Measurements from ENCODE around the gene GPRC5D.

GPRC5D gene

GRCh38 chr12:12938541-12938940 is 13.4 kb downstream of the GPRC5D start:
- H2BK12ac ChIP-seq (ENCODE audit: low read length in 2 of 2), result no peak overlapping the region

GRCh38 chr12:12936983-12937491 is 14.9 kb downstream of the GPRC5D start:
- Histone ChIP-seq H3K9me3 (ENCODE audit: control insufficient read depth, low read length) (no peaks in the 10 kb centered on the region), H3K27me3 (ENCODE audit: control insufficient read depth in 1 of 2, insufficient read depth in 1 of 2, low read length in 2 of 2) (no peaks in the 10 kb centered on the region), H3K4ac (ENCODE audit: low read depth in 1 of 2, low read length in 2 of 2) (no peak overlapping the region), H3K18ac (ENCODE audit: low read depth in 1 of 2, low read length in 2 of 2) (no peak overlapping the region), H3K14ac (ENCODE audit: low read length in 2 of 2) (no peak overlapping the region), H3K23ac (ENCODE audit: low read length in 2 of 2) (no peak overlapping the region), H2BK15ac (ENCODE audit: low read depth, poor library complexity, severe bottlenecking) (no peak overlapping the region), H3K4me1 (ENCODE audit: control insufficient read depth, insufficient read depth, low read depth, low read length) (no peaks in the 10 kb centered on the region), H3K4me2 (ENCODE audit: low read length, poor library complexity, severe bottlenecking) (no peak overlapping the region), H4K8ac (ENCODE audit: low read length) (no peak overlapping the region), H2BK12ac (ENCODE audit: low read length in 2 of 2) (no peak overlapping the region), H2BK5ac (ENCODE audit: low read depth, low read length, poor library complexity, severe bottlenecking) (no peak overlapping the region), H3K4me3 (ENCODE audit: insufficient read depth in 1 of 2, low read depth in 1 of 2, low read length in 2 of 2) (no peak overlapping the region), H3K9ac (ENCODE audit: low read length) (no peak overlapping the region), H3K79me1 (replicated peaks; ENCODE audit: low read length, poor library complexity, severe bottlenecking) (no peaks in the 10 kb centered on the region), H2AFZ (ENCODE audit: low read depth, low read length) (no peak overlapping the region), H3K36me3 (ENCODE audit: control insufficient read depth in 1 of 2, insufficient read depth in 2 of 2, low read depth in 1 of 2, low read length in 2 of 2) (no peaks in the 10 kb centered on the region), H2BK120ac (ENCODE audit: low read depth, low read length) (no peak overlapping the region), H3K27ac (ENCODE audit: low read length, poor library complexity, severe bottlenecking) (no peak overlapping the region), H4K91ac (ENCODE audit: low read length) (no peak overlapping the region), H2AK5ac (ENCODE audit: low read length, severe bottlenecking) (no peak overlapping the region)
- DNase-seq, result no peak
- WGBS, result 97% methylated on average over 11 of the region's 11 CpGs

More at GRCh38 chr12:12938541-12938940, 13.4 kb downstream of the GPRC5D start:
- Histone ChIP-seq H2BK5ac (ENCODE audit: low read depth, low read length, poor library complexity, severe bottlenecking) (no peak overlapping the region), H2BK15ac (ENCODE audit: low read depth, poor library complexity, severe bottlenecking) (no peak overlapping the region), H2AFZ (ENCODE audit: low read depth, low read length) (no peak overlapping the region), H3K27me3 (ENCODE audit: control insufficient read depth in 1 of 2, insufficient read depth in 1 of 2, low read length in 2 of 2) (no peaks in the 10 kb centered on the region), H2AK5ac (ENCODE audit: low read length, severe bottlenecking) (no peak overlapping the region), H4K91ac (ENCODE audit: low read length) (no peak overlapping the region), H3K23ac (ENCODE audit: low read length in 2 of 2) (no peak overlapping the region), H3K18ac (ENCODE audit: low read depth in 1 of 2, low read length in 2 of 2) (no peak overlapping the region), H3K4ac (ENCODE audit: low read depth in 1 of 2, low read length in 2 of 2) (no peak overlapping the region), H3K4me2 (ENCODE audit: low read length, poor library complexity, severe bottlenecking) (no peak overlapping the region), H4K8ac (ENCODE audit: low read length) (no peak overlapping the region), H3K9me3 (ENCODE audit: control insufficient read depth, low read length) (no peaks in the 10 kb centered on the region), H3K9ac (ENCODE audit: low read length) (no peak overlapping the region), H3K79me1 (replicated peaks; ENCODE audit: low read length, poor library complexity, severe bottlenecking) (no peaks in the 10 kb centered on the region), H3K36me3 (ENCODE audit: control insufficient read depth in 1 of 2, insufficient read depth in 2 of 2, low read depth in 1 of 2, low read length in 2 of 2) (no peaks in the 10 kb centered on the region), H3K4me1 (ENCODE audit: control insufficient read depth, insufficient read depth, low read depth, low read length) (no peaks in the 10 kb centered on the region), H3K4me3 (ENCODE audit: insufficient read depth in 1 of 2, low read depth in 1 of 2, low read length in 2 of 2) (no peak overlapping the region), H2BK120ac (ENCODE audit: low read depth, low read length) (no peak overlapping the region), H3K14ac (ENCODE audit: low read length in 2 of 2) (no peak overlapping the region), H3K27ac (ENCODE audit: low read length, poor library complexity, severe bottlenecking) (no peak overlapping the region)
- DNase-seq, result no peak
- 76% methylated on average over 5 of the region's 5 CpGs for WGBS

DNA sequence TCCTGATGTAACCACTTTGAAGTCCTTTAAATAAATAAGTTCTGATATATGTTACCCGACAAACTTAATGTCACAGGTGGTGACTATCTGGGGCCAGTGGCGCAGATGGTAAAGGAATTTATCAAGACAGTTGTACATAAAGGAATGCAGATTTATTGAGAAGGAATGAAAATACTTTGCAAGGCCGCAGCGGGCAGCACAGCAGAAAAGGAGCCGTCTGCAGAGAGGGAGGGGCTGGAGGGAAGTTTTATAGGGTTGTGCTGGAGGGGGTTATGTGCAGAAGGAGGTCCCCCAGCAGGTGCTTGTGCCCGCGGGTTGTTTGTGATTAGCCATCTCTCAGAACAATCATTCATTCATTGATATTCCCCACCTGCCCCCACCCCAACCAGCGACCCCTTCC is 17.4 kb downstream of the GPRC5D start:
- Histone ChIP-seq H2AK5ac (ENCODE audit: low read length, severe bottlenecking) (no peak overlapping the region), H3K14ac (ENCODE audit: low read length in 2 of 2) (no peak overlapping the region), H3K4me3 (ENCODE audit: insufficient read depth in 1 of 2, low read depth in 1 of 2, low read length in 2 of 2) (no peak overlapping the region), H2BK5ac (ENCODE audit: low read depth, low read length, poor library complexity, severe bottlenecking) (no peak overlapping the region), H3K23ac (ENCODE audit: low read length in 2 of 2) (no peak overlapping the region), H3K4me1 (ENCODE audit: control insufficient read depth, insufficient read depth, low read depth, low read length) (no peaks in the 10 kb centered on the region), H2BK120ac (ENCODE audit: low read depth, low read length) (no peak overlapping the region), H3K9ac (ENCODE audit: low read length) (no peak overlapping the region), H3K9me3 (ENCODE audit: control insufficient read depth, low read length) (peaks cover 4% of the 10 kb centered on the region), H3K4me2 (ENCODE audit: low read length, poor library complexity, severe bottlenecking) (no peak overlapping the region), H3K4ac (ENCODE audit: low read depth in 1 of 2, low read length in 2 of 2) (no peak overlapping the region), H2BK12ac (ENCODE audit: low read length in 2 of 2) (no peak overlapping the region), H3K79me1 (replicated peaks; ENCODE audit: low read length, poor library complexity, severe bottlenecking) (no peaks in the 10 kb centered on the region), H3K27me3 (ENCODE audit: control insufficient read depth in 1 of 2, insufficient read depth in 1 of 2, low read length in 2 of 2) (no peaks in the 10 kb centered on the region), H3K27ac (ENCODE audit: low read length, poor library complexity, severe bottlenecking) (no peak overlapping the region), H4K91ac (ENCODE audit: low read length) (no peak overlapping the region), H2AFZ (ENCODE audit: low read depth, low read length) (no peak overlapping the region), H4K8ac (ENCODE audit: low read length) (no peak overlapping the region), H3K36me3 (ENCODE audit: control insufficient read depth in 1 of 2, insufficient read depth in 2 of 2, low read depth in 1 of 2, low read length in 2 of 2) (no peaks in the 10 kb centered on the region), H2BK15ac (ENCODE audit: low read depth, poor library complexity, severe bottlenecking) (no peak overlapping the region), H3K18ac (ENCODE audit: low read depth in 1 of 2, low read length in 2 of 2) (no peak overlapping the region)
- 80% methylated on average over 5 of the region's 8 CpGs for WGBS
- DNase-seq, result no peak

DNA sequence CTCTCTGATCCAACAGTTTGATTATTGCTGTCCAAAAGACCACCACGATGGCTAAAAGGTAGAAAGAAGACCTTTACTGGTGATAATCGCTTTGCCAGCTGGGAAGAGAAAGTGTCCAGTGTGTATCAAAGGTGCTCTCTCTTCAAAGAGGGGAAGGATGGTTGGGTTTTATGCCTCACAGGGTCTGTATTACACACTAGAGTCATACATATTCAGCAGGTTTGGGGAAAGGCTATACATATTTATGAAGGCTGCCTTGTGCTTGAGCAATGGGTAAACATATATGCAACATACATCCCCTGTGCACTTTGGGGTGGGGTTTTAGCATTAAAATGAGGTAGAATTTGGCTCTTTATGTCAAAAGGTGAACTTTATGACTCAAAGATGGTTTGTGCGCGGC is 18.2 kb downstream of the GPRC5D start:
- H3K9ac ChIP-seq (ENCODE audit: low read length), result no peak overlapping the region
- 93% methylated on average over 4 of the region's 4 CpGs for WGBS
- no peak overlapping the region for H2BK15ac ChIP-seq (ENCODE audit: low read depth, poor library complexity, severe bottlenecking)
- H4K91ac ChIP-seq (ENCODE audit: low read length), result no peak overlapping the region
- H3K9me3 ChIP-seq (ENCODE audit: control insufficient read depth, low read length), result peaks cover 4% of the 10 kb centered on the region
- H3K27ac ChIP-seq (ENCODE audit: low read length, poor library complexity, severe bottlenecking), result no peak overlapping the region
- no peak overlapping the region for H3K4me3 ChIP-seq (ENCODE audit: insufficient read depth in 1 of 2, low read depth in 1 of 2, low read length in 2 of 2)
- H3K36me3 ChIP-seq (ENCODE audit: control insufficient read depth in 1 of 2, insufficient read depth in 2 of 2, low read depth in 1 of 2, low read length in 2 of 2), result no peaks in the 10 kb centered on the region
- H2AK5ac ChIP-seq (ENCODE audit: low read length, severe bottlenecking), result no peak overlapping the region
- no peak overlapping the region for H2BK12ac ChIP-seq (ENCODE audit: low read length in 2 of 2)
- no peak overlapping the region for H3K18ac ChIP-seq (ENCODE audit: low read depth in 1 of 2, low read length in 2 of 2)
- no peak overlapping the region for H3K14ac ChIP-seq (ENCODE audit: low read length in 2 of 2)
- DNase-seq, result no peak
- no peaks in the 10 kb centered on the region for H3K27me3 ChIP-seq (ENCODE audit: control insufficient read depth in 1 of 2, insufficient read depth in 1 of 2, low read length in 2 of 2)
- H3K23ac ChIP-seq (ENCODE audit: low read length in 2 of 2), result no peak overlapping the region
- no peak overlapping the region for H4K8ac ChIP-seq (ENCODE audit: low read length)
- H3K79me1 ChIP-seq (replicated peaks; ENCODE audit: low read length, poor library complexity, severe bottlenecking), result no peaks in the 10 kb centered on the region
- H2AFZ ChIP-seq (ENCODE audit: low read depth, low read length), result no peak overlapping the region
- H2BK120ac ChIP-seq (ENCODE audit: low read depth, low read length), result no peak overlapping the region
- no peak overlapping the region for H3K4ac ChIP-seq (ENCODE audit: low read depth in 1 of 2, low read length in 2 of 2)
- H2BK5ac ChIP-seq (ENCODE audit: low read depth, low read length, poor library complexity, severe bottlenecking), result no peak overlapping the region
- H3K4me2 ChIP-seq (ENCODE audit: low read length, poor library complexity, severe bottlenecking), result no peak overlapping the region
- no peaks in the 10 kb centered on the region for H3K4me1 ChIP-seq (ENCODE audit: control insufficient read depth, insufficient read depth, low read depth, low read length)
